GM18873 (cell line): ENCODE measurements around the gene BMPER.

Experiments
- ATAC-seq: cut with Tn5 transposase; IDR thresholded peaks from one replicate; pipeline ENCODE4 v1.9.1; 2021; ENCODE audit warnings: mild to moderate bottlenecking, moderate library complexity, moderate number of reproducible peaks; ENCODE audit not compliant: unreplicated experiment, low FRiP score

BMPER gene

DNA sequence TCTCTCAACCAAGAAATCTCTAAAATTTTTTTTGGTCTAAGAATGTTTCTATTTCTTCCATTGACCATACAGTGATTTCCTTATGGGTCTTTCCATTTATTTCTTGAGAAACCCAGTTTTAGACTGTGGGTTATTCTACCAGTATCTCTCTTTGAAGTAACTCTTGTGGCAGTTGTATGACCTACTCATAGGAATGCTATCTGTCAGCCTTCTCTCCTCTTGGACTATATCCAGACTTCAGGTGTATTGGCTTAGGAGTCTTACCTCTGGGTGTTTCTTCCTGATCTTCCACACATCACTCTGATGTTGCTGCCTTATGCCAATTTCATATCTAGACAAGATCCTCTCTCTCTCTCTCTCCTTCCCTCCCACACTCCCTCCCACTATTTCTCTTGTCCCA is 178.1 kb downstream of the BMPER start:
- no peak for ATAC-seq

DNA sequence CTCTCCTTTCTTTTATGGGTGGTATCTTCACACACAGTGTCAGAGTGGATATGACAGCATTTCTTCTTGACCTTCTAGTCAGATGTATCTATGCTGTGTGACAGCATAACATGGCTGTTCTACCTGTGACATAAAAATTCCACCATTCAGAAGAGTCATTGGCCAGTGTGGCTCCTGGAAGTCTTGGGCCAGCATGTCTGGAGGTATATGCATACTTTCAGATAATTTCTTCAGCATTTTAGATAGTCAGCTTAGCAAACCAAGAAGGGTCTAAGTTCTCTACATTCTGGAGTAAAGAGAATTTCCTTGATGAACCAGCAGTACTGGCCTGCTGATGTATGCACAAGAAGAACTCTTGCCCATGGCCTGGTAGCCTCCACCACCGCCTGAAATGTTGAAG is 179.3 kb downstream of the BMPER start:
- ATAC-seq, result no peak

DNA sequence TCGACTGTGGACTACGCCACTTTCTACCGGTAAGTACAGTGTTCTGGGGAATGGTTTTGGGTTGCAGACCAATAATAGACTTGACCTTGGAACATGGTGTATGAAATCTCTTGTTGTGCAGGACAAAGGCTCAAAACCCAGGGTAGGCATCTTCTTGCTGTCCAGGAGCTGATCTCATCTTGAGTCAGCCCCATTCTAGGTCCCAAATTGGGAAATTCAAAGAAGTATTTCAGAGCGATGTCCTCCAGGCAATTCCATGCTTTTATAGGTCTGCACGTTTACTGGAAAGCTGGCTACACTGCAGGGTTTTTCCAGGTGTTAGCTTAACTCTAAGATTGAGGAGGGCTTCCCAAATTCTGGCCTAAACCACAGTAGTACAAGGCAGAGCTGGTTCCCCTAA is 180.7 kb downstream of the BMPER start:
- ATAC-seq, result no peak

DNA sequence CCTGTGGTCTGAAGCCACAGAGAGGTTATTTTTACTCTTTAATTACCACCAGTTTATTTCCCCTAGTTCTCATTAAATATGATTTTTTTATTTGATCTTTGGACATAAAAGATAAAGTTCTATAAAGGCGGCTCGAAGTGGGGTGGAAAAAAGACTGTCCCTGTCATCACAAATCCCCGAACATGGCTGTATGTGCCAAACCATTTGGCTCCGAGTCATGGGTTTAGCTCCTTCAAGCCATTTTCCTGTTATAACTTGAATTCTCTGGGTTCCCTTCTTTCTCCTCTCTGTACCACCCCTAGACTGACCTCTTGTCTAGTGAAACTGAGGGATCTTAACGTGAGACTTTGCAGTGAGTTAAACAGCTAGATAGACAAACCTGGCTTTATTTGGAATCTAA is 181.6 kb downstream of the BMPER start:
- ATAC-seq, result no peak

DNA sequence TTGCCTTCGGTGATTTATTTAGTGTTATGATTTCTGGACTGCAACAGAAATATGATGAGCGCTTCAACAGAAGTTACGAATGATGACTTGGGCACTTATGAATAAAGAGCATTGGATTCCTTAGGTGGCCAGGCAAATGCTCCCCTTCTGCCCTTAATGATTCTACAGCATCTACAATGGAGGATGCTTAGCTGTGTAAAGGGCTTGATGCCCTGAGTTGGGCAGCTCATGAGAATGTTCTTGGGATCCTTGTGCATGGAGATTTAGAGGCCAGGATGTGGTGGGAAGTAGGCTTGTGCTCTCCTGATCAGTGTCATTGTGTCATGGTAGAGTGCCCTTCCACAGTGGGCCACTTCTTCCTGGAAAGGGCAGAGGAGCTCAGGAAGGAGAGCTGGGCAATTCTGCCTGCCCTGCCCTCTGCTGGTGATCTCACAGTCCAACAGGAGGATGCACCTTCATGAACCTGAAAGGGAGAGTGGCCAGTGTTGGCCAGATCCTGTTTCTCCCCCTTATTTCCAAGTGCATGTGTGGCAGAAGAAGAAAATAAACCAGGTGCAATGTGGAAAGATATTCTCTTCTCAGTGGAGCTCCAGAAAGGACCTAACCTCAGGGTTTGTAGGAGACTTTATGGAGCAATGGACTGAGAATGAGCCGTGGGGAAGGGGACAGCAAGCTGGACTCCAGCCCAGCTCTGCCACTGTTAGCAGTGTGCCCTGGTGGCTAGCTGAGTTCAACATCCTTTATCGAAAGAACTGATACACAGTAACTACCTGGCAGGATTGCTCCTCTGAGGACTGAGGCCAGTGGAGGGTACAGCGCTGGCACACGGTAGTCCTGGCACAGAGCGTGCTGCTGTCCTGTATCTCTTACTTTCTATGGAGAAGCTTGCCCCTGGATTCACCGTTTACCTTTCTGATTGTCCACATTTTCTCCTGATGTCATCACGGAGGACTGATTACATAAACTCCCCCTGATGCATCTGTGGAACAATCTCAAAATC is 182.9 kb downstream of the BMPER start:
- ATAC-seq, result no peak

DNA sequence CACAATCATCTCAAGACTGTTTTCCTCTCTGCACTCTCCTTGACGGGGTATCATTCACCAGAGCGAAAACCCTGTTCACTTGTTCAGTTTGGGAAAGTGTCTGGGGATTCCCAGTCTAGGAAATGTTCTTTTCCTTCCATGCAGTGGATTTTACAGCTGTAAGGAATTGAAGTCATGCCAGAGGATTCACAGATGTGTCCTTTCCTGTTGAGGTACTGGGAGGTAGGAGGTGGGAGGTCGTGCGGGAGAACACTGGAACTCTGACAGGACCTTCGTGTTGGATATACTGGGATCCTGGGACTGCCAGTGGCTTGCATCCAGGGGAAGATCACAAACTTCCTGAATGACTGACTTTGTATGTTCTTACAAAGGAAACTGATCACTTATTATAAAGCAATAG is 185.5 kb downstream of the BMPER start:
- no peak for ATAC-seq

DNA sequence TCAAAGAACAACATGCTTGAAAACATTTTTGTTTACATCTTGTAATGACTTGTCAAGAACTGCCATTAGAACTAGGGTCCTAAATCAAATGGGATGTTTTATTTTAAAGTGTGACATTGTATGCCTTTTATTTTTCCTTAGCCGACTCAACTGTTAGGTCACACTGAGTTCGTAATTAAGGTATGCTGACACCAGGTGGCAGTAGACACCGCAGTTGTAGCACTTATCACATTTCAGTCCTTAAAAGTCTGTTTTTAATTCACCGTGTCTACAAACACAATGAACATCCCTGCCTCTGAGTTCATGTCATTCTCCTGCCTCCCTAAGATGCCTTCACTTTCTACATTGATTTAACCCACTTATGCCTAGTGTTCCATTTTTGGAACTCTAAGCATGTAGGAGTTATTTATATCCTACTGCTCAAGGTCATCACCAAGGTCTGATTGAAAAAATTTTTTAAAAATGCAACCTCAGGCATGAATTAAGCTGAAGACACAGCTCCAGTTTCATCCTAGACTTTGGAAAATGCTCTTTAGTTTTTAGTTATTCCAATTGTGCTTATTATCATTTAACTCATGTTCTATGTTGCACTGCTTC is 186.1 kb downstream of the BMPER start:
- no peak for ATAC-seq

DNA sequence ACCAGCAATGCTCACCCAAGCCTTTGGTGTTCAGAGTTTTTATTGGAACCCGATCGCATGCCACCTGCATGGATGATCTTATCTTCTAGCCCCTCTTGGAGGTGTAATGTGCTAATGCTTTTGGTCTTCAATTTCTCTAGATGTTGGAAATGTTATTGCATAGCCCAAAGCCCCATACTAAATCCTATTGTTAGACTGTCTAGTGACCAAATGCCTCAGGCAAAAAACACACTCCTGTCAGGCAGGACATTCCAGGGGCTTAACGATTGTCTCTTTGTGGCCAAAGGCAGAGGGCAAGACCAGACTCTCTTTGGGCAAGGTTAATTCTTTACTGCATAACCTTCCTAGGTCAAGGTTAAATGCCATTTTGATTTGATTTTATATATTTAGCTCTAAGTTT is 187.9 kb downstream of the BMPER start:
- no peak for ATAC-seq

DNA sequence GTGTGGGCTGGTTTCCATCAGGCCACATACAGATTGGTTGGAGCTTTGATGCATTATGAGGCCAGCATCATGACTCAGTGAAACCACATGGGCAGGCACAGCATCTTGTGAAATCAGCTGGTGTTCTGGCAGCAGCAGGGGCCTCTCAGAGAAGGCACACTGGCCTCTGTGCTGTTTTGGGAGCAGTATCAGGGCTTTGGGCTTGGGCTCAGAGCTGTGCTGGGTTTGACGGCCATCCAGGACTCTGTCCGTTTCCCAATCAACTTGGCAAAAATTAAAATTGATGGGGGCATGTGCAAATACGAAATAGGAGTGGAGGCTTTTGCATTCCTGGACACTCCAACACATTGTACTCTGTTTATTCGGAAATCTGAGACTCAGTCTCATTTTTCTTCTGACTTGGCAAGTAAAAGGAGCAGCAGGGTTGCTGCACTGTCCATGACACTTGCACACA is 190.9 kb downstream of the BMPER start:
- ATAC-seq, result no peak

DNA sequence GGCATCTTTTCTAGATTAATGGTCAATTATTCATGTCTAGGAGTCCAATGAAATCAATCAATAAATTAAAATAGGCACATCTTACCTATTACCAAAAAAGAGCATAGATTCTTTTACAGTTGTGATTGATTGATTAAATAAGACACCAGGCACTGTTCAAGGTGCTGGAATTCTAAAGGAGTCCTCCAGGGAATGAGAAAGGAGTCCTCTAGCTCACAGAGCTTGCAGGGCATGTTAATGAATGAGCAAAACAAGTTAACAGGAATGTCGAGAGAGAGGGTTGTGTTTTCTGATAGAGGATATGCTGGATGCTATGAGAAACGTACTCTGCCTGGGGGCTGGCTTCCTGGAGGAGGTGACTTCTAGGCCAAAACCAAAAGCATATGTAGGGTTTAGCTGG is 191.4 kb downstream of the BMPER start:
- ATAC-seq, result no peak

DNA sequence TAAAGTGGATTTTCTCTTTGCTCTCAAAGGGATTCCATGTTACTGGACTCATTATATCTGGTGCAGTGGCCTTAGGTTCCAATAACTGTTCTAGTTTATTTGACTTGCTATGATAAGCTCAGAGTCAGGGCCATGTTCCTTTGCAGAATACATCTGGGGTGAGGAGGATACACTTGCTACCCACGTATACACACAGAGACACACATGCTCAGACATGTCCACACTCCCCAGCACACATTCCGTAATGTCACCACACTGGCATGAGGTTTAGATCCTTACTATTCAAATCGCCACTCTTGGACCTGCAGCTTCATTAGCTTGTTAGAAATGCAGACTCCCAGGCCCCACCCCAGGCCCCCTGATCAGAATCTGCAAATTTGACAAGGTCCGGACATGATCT is 195.3 kb downstream of the BMPER start:
- no peak for ATAC-seq

DNA sequence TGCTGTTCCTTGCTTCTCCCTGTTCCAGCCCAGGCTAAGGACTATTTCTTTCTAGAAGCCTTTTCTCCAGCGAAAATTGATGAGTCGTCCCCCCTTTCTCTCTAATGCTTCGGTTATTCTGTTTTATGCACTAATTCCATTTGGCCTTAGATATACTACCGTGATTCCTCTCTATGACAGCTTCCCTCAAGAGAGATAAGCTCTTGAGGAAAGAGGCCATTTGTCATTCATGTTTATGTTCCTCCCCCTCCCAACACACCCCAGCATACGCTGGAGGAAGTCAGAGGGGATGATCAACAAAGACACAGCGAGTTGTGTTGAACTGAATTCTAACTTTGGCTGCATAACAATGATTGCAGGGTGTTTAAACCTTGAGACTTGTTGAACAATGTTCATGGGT is 198.8 kb downstream of the BMPER start:
- no peak for ATAC-seq

DNA sequence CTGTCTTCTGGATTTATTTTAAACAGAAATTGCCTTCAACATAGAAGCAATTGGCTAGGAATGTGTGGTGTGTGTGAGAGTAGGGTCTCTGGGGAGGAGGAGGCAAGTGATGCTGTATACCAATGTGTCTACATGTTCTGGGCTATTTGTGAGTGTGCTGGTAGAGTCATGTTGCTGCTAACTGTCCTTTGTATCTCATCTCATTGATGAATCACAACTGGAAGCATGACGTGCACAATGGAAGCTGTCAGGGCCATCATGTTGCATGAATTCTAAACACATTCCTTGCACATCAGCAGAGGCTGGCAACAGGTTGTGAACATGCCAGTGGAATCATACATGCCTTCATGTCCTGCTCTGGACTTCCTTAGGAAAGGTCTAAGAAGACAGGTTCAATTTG is 199.7 kb downstream of the BMPER start:
- ATAC-seq, result no peak

DNA sequence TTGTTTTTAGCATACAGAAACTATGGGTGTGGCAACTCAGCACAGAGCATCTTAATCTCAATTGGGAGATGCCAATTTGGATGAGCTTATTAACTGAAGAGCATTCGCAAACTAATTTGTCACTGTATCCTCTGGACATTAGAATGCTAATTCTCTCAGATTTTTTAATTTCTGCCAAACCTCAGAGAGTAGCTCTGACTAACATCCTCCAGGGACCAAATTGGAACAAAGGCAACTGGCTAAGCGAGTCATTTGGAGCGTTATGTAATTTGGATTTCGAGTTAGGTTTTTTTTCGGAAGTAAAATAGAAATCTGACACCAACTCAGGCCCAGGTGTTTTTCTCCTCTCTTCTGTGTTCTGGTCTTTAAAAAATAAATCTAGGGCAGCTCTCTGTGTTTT is 201.9 kb downstream of the BMPER start:
- no peak for ATAC-seq

DNA sequence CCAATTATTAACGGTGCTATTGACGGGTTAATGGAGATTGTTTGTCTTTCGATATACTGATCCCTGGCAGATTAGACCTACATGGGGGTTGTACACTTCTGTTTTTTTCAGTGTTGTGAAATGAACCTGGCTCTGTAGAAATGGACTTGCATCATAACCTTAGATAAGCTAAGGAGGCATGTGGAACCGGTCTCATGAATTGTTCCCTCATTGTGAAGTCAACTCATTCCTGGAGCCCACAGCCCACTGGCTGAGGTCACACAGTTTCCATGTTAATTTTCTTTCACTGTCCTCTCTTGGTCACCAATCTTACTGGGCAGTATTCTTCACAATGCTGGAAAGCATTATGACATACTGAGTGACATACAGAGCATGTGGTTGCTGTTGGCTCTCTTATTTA is 202.8 kb downstream of the BMPER start:
- ATAC-seq, result no peak

DNA sequence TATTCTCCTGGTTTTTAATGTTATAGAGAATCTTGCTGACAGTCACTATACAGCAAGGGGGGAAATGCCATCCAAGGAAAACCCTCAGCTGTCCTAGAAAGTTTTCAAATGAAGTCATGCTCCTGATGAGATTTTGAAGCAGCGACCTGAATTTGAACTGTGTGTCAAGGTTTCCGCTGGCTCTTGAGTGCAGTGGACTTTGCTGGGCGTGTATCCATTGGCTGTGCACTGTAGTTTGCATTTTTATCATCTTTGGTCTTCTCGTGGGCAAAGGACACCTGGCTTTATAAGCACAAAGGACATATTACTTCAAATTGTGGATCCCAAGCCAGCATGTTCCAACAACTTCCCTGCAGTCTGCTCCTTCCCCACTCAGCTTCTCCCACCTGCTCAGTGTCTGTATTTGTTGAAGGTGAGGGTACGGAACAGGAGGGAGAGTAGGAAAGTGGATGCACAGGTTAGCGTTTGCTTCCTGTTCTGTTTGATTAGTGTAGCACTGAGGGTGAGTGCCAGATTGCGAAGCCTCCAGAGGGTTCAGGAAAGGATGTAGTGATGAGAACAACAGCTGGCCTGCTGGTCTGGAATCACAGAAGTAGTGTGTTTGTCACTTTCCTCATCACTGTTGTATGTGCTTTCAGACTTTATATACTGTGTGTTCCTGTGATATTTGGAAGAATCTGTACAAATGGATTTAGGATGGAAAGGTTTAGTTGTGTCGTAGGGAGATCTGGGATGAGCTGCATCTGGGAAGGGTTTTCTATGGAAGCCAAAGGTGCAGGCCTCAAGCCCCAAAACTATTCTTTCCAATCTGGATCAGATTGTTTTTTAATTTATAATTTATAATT is 204.8 kb downstream of the BMPER start:
- no peak for ATAC-seq

DNA sequence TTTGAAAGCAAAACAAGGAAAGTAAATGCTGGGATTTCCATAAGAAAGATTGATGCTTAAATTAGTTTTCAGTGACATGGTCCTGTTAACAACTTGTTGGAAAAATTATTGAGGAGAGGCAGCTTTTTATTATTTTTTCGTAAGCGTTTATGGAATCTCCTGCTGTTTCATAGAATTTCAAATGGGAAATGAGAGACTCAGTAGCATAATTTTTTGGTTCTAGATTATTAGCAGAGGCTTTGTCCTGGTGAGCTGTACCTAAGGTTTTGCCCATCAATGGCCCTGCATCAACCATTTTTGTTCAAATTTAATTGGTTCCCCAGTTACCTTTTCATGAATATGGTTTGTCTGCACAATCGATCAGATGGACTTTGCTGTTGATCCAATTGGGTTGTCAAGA is 205.7 kb downstream of the BMPER start:
- ATAC-seq, result no peak

DNA sequence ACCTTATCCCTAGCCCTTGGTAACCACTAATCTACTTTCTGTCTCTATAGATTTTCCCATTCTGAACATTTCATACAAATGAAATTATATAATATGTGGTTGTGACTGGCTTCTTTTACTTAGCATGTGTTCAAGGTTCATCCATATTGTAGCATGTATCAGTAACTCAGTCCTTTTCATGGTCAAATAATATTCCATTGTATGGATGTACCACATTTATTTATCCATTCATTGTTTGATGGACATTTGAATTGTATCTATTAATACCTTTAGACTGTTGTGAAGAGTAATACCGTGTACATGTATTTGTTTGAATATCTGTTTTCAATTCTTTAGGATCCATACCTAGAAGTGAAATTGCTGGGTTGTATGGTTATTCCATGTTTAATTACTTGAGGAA is 210.2 kb downstream of the BMPER start:
- ATAC-seq, result no peak

DNA sequence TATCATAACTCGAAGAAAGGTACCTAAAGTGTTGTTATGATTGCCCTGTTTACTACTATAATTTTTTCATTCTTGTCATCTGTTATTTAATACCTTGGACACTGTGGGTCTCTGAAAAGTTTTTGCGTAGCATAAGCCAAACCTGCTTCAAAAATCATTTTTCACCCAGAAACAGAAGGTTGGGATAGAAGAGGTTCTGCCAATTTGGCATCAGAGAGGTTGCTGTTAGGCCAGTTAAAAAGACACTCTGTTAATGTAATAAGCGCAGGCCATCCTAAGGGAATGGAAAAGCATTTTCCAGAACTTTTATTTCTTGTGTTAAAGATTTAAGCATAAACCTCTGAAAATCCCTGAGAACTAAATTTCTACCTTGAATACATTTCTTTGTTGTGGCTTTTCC is 212.2 kb downstream of the BMPER start:
- ATAC-seq, result no peak

DNA sequence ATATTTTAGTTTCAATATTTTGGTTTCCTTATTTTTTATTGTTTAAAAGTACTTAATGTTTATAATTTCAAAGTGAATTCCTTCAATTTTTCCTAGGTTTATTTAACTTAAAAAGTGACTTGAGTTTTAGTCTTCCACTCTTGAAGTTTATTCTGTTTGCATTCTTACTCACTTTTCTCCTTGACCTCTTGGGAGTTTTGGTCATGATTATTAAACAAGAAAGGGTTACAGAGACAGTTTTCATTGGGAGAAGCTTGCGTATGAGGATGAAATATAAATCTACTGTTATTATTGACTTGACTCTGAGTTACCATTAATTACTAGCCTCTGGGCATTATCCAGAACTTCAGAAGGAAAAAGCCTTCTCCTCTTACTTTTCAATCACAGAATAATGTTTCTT is 216.0 kb downstream of the BMPER start:
- ATAC-seq, result no peak

DNA sequence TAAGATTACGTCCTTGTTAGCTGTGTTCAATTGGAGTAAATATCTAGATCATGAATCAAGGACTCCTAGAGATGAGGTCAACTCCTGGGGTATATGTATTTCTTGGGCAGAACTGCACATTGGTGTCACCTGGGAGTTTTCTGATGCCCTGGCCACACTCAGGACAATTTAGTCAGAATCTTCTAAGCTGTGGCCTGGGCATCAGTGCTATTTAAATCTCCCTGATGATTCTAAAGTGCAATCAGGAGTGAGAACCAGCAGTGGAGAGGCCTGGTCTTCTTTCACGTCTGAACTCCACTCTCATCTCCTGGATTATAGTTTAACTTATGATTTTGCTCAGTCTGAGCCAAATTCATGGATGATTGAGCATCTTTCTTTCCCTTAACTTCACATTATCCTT is 218.0 kb downstream of the BMPER start:
- ATAC-seq, result no peak
